Kidney (tissue), 14 donors: ENCODE measurements around the gene TLR10. TPM values are rescaled to one million over a fixed set of nuclear protein-coding genes. Genes with fewer than 3 reads are reported as not detected.

ENCODE experiments used
- DNase-seq, 5 donors: peaks; one replicate each; pipeline ENCODE4 v3.0.0-alpha.2; 2013 to 2020
- FAIRE-seq: peaks from 2 replicates; lab custom pipeline; 2012; peaks lifted over from hg19 to GRCh38; lab: Jason Lieb, UNC
- H3K27ac ChIP-seq, 2 donors: one replicate each; pipeline ENCODE4 v1.7.0; 2013; ENCODE audit warnings: low read depth in 2 of 2, low read length in 2 of 2, inconsistent platforms in 1 of 2
- H3K27me3 ChIP-seq: one replicate; pipeline ENCODE4 v1.7.1; 2013; ENCODE audit warnings: low read length, inconsistent platforms; ENCODE audit not compliant: control insufficient read depth, insufficient read depth
- H3K36me3 ChIP-seq, 3 donors: one replicate each; pipeline versions ENCODE4 v1.7.0 to v1.7.1; 2013; ENCODE audit warnings: low read length in 3 of 3, control low read depth in 1 of 3, inconsistent platforms in 1 of 3; ENCODE audit not compliant: insufficient read depth in 3 of 3, control insufficient read depth in 2 of 3
- H3K4me1 ChIP-seq, 3 donors: one replicate each; pipeline versions ENCODE4 v1.7.0 to v1.7.1; 2013; ENCODE audit warnings: low read length in 3 of 3, inconsistent platforms in 1 of 3, low read depth in 1 of 3; ENCODE audit not compliant: control insufficient read depth in 2 of 3, insufficient read depth in 2 of 3
- H3K4me3 ChIP-seq, 3 donors: one replicate each; pipeline versions ENCODE4 v1.7.0 to v1.8.1; 2013; ENCODE audit warnings: low read length in 3 of 3, control low read depth in 1 of 3, inconsistent platforms in 1 of 3
- H3K9ac ChIP-seq, 3 donors: one replicate each; pipeline versions ENCODE4 v1.7.0 to v1.7.1; 2013; ENCODE audit warnings: low read length in 3 of 3, control low read depth in 1 of 3, inconsistent platforms in 1 of 3
- H3K9me3 ChIP-seq, 3 donors: one replicate each; pipeline versions ENCODE4 v1.7.0 to v1.7.1; 2013; ENCODE audit warnings: low read length in 3 of 3, control low read depth in 1 of 3, inconsistent platforms in 1 of 3; ENCODE audit not compliant: control insufficient read depth in 2 of 3, insufficient read depth in 1 of 3
- CTCF ChIP-seq: IDR thresholded peaks from 3 replicates; pipeline ENCODE4 v1.5.1; 2012; ENCODE audit warnings: mild to moderate bottlenecking, moderate library complexity, borderline replicate concordance; ENCODE audit not compliant: insufficient read depth; ENCODE audit errors: extremely low read depth
- intact Hi-C: fragments of 100-400 bp; cut with DNase I; formaldehyde crosslinking; loops from one replicate; pipeline ENCODE4 v1.11.1; 2022
- polyA plus RNA-seq: library from polyadenylated mRNA; stranded (reverse); fragments of 350-450 nt; fragmentation: Illumina TruSeq; extraction: RNeasy Lipid Tissue Mini Kit (QIAGEN cat#74804); gene quantifications from one replicate; pipeline ENCODE4 v1.2.3, GENCODE V29; 2014; ENCODE audit warnings: low read depth, low replicate concordance; ENCODE audit not compliant: insufficient read depth
- total RNA-seq: library from RNA; stranded (reverse); fragmentation: NEBNext Ultra II Directional; extraction: Animal tissue kit (Norgen Biotek cat#: 25700); gene quantifications from one replicate; pipeline ENCODE4 v1.2.1, GENCODE V29; 2021
- donor health status: control.
- donor health status: control.
- donor health status: control.
- donor health status: control.
- donor health status: control.
- donor health status: DM: yes; HTN: yes; CAD: no.
- donor health status: Normal renal cell carcinoma (clear cell type).

The TLR10 gene
- total and polyA plus RNA-seq, 2 donors from 2014 or later = 0.11 to 2.0 TPM

- Histone ChIP-seq H3K9me3 (no peaks in the 10 kb centered on the region), H3K4me3 (no peak overlapping the region), H3K36me3 (no peaks in the 10 kb centered on the region), H3K27ac (no peak overlapping the region), H3K4me1 (no peaks in the 10 kb centered on the region), H3K9ac (no peak overlapping the region), H3K27me3 (no peaks in the 10 kb centered on the region)
- no peak for FAIRE-seq
- intact Hi-C loops = no loop called here
- peak; percentile 63 to 88 (median 72) for DNase-seq
- peak; percentile 82 for TF ChIP-seq CTCF
Measured at GRCh38 chr4:38759113-38759789, 23.5 kb downstream of the TLR10 start.

GRCh38 chr4:38757945-38758600 lies 24.7 kb downstream of the TLR10 start:
- DNase-seq = peak in 1 of 5 donors; percentile 39
- intact Hi-C loops = no loop called here
- no peaks in the 10 kb centered on the region for H3K36me3 ChIP-seq

GRCh38 chr4:38752941-38753806 lies 29.6 kb downstream of the TLR10 start:
- peak overlapping the region in 1 of 3 donors; percentile 77 for H3K9ac ChIP-seq
- FAIRE-seq = no peak
- intact Hi-C loops = no loop called here

More at GRCh38 chr4:38757945-38758600, 24.7 kb downstream of the TLR10 start:
- no peak overlapping the region for H3K27ac ChIP-seq
- no peak overlapping the region for H3K9ac ChIP-seq
- no peak for FAIRE-seq
- H3K9me3 ChIP-seq = peaks cover 0 to 1% (median 0%) of the 10 kb centered on the region in 3 donors
- no peaks in the 10 kb centered on the region for H3K27me3 ChIP-seq
- H3K4me3 ChIP-seq = no peak overlapping the region
- peak; percentile 30 for TF ChIP-seq CTCF
- H3K4me1 ChIP-seq = peaks cover 7% of the 10 kb centered on the region in 3 donors

More at GRCh38 chr4:38752941-38753806, 29.6 kb downstream of the TLR10 start:
- Histone ChIP-seq H3K27me3 (no peaks in the 10 kb centered on the region), H3K4me1 (peaks cover 7 to 14% (median 7%) of the 10 kb centered on the region in 3 donors), H3K36me3 (no peaks in the 10 kb centered on the region), H3K4me3 (peak overlapping the region in 2 of 3 donors; percentile 13 to 61), H3K27ac (peak overlapping the region; percentile 58 to 73), H3K9me3 (peaks cover 0 to 1% (median 0%) of the 10 kb centered on the region in 3 donors)
- no peak for TF ChIP-seq CTCF
- peak; percentile 96 to 98 (median 97) for DNase-seq
